Measurements from ENCODE around the gene CDK9.
"Not testable (repeated sequence)": the region's sequence is repeated elsewhere in the genome, so short reads cannot be mapped to it uniquely, and the experiment has no call there.

CDK9 gene

GRCh38 chr9:127785933-127786772 is at the start of gene CDK9:
CDK9 (plus strand) TSS chr9:127786034; CDS start chr9:127786149, 115 bp downstream.
- no peak for DNase-seq

- DNase-seq, result no peak
These were observed 47.2 kb upstream of the CDK9 start for GRCh38 chr9:127738666-127739065.

- DNase-seq, result no peak
These were observed 46.1 kb upstream of the CDK9 start for GRCh38 chr9:127739614-127740330.

GRCh38 chr9:127741831-127742434 is 43.9 kb upstream of the CDK9 start:
- no peak for DNase-seq

GRCh38 chr9:127742435-127743088 is 43.3 kb upstream of the CDK9 start:
- no peak for DNase-seq

- DNase-seq, result no peak
These were observed 41.3 kb upstream of the CDK9 start for GRCh38 chr9:127744398-127745110.

- DNase-seq, result no peak
These were observed 38.8 kb upstream of the CDK9 start for GRCh38 chr9:127746959-127747569.

- no peak for DNase-seq
These were observed 36.6 kb upstream of the CDK9 start for GRCh38 chr9:127749090-127749787.

GRCh38 chr9:127751269-127752054 is 34.4 kb upstream of the CDK9 start:
- DNase-seq, result no peak

- no peak for DNase-seq
These were observed 32.7 kb upstream of the CDK9 start for GRCh38 chr9:127753148-127753547.

GRCh38 chr9:127753622-127754021 is 32.2 kb upstream of the CDK9 start:
- no peak for DNase-seq

- no peak for DNase-seq
These were observed 31.5 kb upstream of the CDK9 start for GRCh38 chr9:127754099-127755060.

GRCh38 chr9:127755061-127756060 is 30.5 kb upstream of the CDK9 start:
- no peak for DNase-seq

GRCh38 chr9:127756233-127756632 is 29.6 kb upstream of the CDK9 start:
- DNase-seq, result no peak

- not testable (repeated sequence) for DNase-seq
These were observed 29.1 kb upstream of the CDK9 start for GRCh38 chr9:127756776-127757175.

- DNase-seq, result no peak
These were observed 27.0 kb upstream of the CDK9 start for GRCh38 chr9:127758843-127759242.

GRCh38 chr9:127761061-127761460 is 24.8 kb upstream of the CDK9 start:
- DNase-seq, result no peak

GRCh38 chr9:127761491-127761956 is 24.3 kb upstream of the CDK9 start:
- no peak for DNase-seq

All from cortex of kidney (tissue), 1 donor.